ENCODE measurements around the gene KITLG.

DNA sequence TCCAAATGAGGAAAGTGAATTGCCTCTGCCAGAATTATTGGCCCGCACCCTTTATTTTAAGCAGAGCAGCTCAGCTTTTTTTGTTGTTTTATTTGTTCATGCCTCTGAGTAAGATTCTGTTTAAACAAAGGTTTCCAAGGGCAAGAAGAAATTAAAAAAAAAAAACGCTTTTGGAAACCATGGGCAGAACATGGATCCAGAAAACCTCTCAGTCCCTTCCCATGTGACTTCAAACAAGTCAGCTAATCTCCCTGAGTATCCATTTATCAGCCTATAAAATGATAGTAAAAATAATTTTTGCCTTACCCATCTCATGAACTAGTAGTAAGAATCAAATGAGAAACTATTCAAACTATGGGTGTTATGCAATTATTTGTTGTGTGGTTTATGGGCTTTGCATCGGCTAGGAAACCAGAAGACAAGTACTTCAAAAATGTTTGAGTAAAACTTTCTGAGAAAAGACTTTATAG lies 27.6 kb downstream of the KITLG start:
- TF ChIP-seq CEBPB (IDR thresholded peaks at IDR 0.05) (no peak), RAD21 (IDR thresholded peaks at IDR 0.05; ENCODE audit: low read depth) (no peak), YY1 (IDR thresholded peaks at IDR 0.05; ENCODE audit: low read depth) (no peak), TAF1 (IDR thresholded peaks at IDR 0.05; ENCODE audit: low read depth) (no peak), MAX (IDR thresholded peaks at IDR 0.05) (no peak), CREB1 (IDR thresholded peaks at IDR 0.05; ENCODE audit: low read depth) (no peak), EP300 (IDR thresholded peaks at IDR 0.05; ENCODE audit: borderline replicate concordance) (no peak), FOXM1 (IDR thresholded peaks at IDR 0.05; ENCODE audit: borderline replicate concordance, low read depth) (no peak), EGR1 (IDR thresholded peaks at IDR 0.05) (no peak), ZBTB7A (IDR thresholded peaks at IDR 0.05; ENCODE audit: low read depth) (no peak), TCF12 (IDR thresholded peaks at IDR 0.05; ENCODE audit: low read depth) (no peak), TEAD4 (IDR thresholded peaks at IDR 0.05) (no peak)
- TF ChIP-seq, protein P1, sequence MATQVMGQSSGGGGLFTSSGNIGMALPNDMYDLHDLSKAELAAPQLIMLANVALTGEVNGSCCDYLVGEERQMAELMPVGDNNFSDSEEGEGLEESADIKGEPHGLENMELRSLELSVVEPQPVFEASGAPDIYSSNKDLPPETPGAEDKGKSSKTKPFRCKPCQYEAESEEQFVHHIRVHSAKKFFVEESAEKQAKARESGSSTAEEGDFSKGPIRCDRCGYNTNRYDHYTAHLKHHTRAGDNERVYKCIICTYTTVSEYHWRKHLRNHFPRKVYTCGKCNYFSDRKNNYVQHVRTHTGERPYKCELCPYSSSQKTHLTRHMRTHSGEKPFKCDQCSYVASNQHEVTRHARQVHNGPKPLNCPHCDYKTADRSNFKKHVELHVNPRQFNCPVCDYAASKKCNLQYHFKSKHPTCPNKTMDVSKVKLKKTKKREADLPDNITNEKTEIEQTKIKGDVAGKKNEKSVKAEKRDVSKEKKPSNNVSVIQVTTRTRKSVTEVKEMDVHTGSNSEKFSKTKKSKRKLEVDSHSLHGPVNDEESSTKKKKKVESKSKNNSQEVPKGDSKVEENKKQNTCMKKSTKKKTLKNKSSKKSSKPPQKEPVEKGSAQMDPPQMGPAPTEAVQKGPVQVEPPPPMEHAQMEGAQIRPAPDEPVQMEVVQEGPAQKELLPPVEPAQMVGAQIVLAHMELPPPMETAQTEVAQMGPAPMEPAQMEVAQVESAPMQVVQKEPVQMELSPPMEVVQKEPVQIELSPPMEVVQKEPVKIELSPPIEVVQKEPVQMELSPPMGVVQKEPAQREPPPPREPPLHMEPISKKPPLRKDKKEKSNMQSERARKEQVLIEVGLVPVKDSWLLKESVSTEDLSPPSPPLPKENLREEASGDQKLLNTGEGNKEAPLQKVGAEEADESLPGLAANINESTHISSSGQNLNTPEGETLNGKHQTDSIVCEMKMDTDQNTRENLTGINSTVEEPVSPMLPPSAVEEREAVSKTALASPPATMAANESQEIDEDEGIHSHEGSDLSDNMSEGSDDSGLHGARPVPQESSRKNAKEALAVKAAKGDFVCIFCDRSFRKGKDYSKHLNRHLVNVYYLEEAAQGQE (IDR thresholded peaks at IDR 0.05; ENCODE audit: low read depth): no peak
- TF ChIP-seq, protein P2, sequence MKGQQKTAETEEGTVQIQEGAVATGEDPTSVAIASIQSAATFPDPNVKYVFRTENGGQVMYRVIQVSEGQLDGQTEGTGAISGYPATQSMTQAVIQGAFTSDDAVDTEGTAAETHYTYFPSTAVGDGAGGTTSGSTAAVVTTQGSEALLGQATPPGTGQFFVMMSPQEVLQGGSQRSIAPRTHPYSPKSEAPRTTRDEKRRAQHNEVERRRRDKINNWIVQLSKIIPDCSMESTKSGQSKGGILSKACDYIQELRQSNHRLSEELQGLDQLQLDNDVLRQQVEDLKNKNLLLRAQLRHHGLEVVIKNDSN (IDR thresholded peaks at IDR 0.05): no peak

Data from Ishikawa (cell line).